Stimulated activated CD8-positive, alpha-beta memory T cell treated with anti-CD3 and anti-CD28 coated beads, Interleukin-7, amount 100 ng/mL, for 24 hours (primary cell): ENCODE results near the gene P4HA1.

Source experiments
- DNase-seq: peaks from one replicate; pipeline ENCODE4 v3.0.0-alpha.2; 2020; ENCODE audit warnings: low read depth

The P4HA1 gene

GRCh38 chr10:73093922-73094850, 2.5 kb downstream of the P4HA1 start:
- DNase-seq = no peak

GRCh38 chr10:73092830-73093229, 3.8 kb downstream of the P4HA1 start:
- DNase-seq = no peak

GRCh38 chr10:73088304-73088703, 8.4 kb downstream of the P4HA1 start:
- no peak for DNase-seq

GRCh38 chr10:73086816-73087215, 9.8 kb downstream of the P4HA1 start:
- DNase-seq = no peak

GRCh38 chr10:73084209-73084608, 12.5 kb downstream of the P4HA1 start:
- DNase-seq = no peak

GRCh38 chr10:73083221-73083620, 13.4 kb downstream of the P4HA1 start:
- no peak for DNase-seq

GRCh38 chr10:73079779-73080541, 16.7 kb downstream of the P4HA1 start:
- DNase-seq = no peak

- DNase-seq = no peak
Measured at GRCh38 chr10:73076360-73077183, 20.1 kb downstream of the P4HA1 start.

GRCh38 chr10:73075829-73076228, 20.8 kb downstream of the P4HA1 start:
- DNase-seq = no peak

GRCh38 chr10:73073627-73074026, 23.0 kb downstream of the P4HA1 start:
- no peak for DNase-seq

GRCh38 chr10:73065441-73065840, 31.2 kb downstream of the P4HA1 start:
- DNase-seq = no peak

GRCh38 chr10:73061743-73062142, 34.9 kb downstream of the P4HA1 start:
- DNase-seq = no peak

GRCh38 chr10:73060738-73061635, 35.7 kb downstream of the P4HA1 start:
- no peak for DNase-seq

GRCh38 chr10:73060173-73060572, 36.5 kb downstream of the P4HA1 start:
- no peak for DNase-seq

GRCh38 chr10:73058057-73058591, 38.5 kb downstream of the P4HA1 start:
- no peak for DNase-seq

- DNase-seq = no peak
Measured at GRCh38 chr10:73054286-73054685, 42.4 kb downstream of the P4HA1 start.

- DNase-seq = no peak
Measured at GRCh38 chr10:73053275-73053674, 43.4 kb downstream of the P4HA1 start.

GRCh38 chr10:73044378-73045285, 52.0 kb downstream of the P4HA1 start:
- no peak for DNase-seq

- DNase-seq = no peak
Measured at GRCh38 chr10:73043766-73044377, 52.8 kb downstream of the P4HA1 start.
